Measurements from ENCODE around the gene CPA2.
"Not testable (repeated sequence)": the region's sequence is repeated elsewhere in the genome, so short reads cannot be mapped to it uniquely, and the experiment has no call there.

The CPA2 gene

DNA sequence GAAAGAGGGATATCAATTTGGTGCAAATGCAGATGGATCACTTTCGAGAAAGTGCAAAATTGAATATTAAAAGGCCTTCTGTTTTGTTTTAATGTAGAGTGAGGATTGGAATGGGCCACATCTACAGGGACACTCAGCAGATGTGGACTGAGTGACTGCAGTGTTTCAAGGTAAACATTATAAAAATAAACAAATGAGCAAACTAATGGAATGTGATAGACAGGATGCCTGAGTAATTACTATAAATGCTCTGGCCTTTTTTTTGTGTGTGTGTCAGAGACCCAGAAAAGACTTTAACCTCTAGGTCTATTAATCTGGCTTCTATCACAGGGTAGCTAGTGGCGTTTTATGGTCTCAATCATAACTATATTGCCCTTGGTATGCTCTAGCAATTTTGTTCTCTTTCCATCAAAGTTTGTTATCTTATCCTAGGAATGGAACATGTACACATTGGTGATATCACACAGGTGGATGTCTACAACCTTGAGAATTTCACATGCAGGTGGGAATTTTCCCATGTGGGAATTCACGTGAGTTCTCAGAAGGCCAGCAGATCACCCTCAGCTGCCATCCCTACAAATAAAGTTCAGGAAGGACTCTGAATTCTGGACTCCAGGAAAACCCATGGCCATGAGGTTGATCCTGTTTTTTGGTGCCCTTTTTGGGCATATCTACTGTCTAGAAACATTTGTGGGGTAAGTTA is at the start of gene CPA2:
TSS of gene CPA2 (plus strand) at position 606 of the 703 bp plus-strand sequence. CDS start at position 625, 19 bp downstream.
- no peak for DNase-seq (ENCODE audit: extremely low read depth in 1 of 2, low read depth in 1 of 2)

GRCh38 chr7:130218806-130219620 is 47.6 kb upstream of the CPA2 start:
- no peak for DNase-seq (ENCODE audit: extremely low read depth in 1 of 2, low read depth in 1 of 2)

GRCh38 chr7:130219871-130220270 is 46.8 kb upstream of the CPA2 start:
- no peak for DNase-seq (ENCODE audit: extremely low read depth in 1 of 2, low read depth in 1 of 2)

- DNase-seq (ENCODE audit: extremely low read depth in 1 of 2, low read depth in 1 of 2), result no peak
These were observed 44.9 kb upstream of the CPA2 start for GRCh38 chr7:130221746-130222145.

DNA sequence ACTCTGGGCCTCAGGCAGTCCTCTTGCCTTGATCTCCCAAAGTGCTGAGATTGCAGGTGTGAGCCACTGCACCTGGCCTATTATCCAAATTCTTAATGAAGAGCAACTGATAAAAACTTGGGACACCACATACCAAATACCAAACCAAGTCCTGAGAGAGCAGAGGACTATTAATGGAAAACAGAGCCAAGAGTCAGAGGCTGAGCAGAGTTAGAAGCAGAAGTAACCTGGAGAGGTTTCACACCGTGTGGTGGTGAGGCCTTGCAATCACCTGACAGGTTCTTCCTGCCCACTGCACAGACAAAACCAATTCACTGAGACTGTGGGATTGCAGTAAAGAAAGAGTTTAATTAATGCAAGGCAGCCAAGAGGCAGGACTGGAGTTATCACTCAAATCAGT is 43.0 kb upstream of the CPA2 start:
- no peak for DNase-seq (ENCODE audit: extremely low read depth in 1 of 2, low read depth in 1 of 2)

DNA sequence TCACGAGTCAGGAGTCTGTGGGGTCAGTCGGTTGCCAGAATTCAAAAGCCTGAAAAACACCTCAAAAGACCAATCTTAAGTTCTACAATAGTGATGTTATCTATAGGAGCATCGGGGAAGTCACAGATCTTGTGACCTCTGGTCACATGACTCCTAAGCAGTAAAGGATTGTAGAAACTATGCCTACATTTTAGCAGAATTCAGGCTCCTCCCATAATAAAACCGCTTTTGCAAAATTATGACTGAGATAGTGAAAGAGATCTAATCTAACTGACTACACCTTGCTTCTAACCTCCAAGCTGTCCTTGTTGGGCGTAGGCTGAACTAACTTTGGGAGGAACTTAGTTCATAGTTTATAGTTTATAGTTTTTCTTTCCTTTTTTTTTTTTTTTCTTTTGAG is 42.5 kb upstream of the CPA2 start:
- DNase-seq (ENCODE audit: extremely low read depth in 1 of 2, low read depth in 1 of 2), result no peak

DNA sequence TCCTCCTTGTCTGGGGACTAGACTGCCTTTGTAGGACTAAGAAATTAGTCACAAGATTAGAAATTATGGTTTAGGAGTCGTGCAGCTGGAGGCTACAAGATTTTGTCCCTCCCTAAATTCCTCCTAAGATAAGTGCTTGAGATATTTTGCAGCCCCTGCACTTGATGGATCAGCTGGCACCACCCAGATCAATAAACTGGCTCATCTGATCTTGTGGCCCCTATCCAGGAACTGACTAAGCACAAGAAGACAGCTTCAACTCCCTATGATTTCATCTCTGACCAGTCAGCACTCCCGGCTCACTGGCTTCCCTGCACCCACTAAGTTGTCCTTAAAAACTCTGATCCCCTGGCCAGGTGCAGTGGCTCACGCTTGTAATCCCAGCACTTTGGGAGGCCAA is 41.7 kb upstream of the CPA2 start:
- DNase-seq (ENCODE audit: extremely low read depth in 1 of 2, low read depth in 1 of 2), result not testable (repeated sequence)

DNA sequence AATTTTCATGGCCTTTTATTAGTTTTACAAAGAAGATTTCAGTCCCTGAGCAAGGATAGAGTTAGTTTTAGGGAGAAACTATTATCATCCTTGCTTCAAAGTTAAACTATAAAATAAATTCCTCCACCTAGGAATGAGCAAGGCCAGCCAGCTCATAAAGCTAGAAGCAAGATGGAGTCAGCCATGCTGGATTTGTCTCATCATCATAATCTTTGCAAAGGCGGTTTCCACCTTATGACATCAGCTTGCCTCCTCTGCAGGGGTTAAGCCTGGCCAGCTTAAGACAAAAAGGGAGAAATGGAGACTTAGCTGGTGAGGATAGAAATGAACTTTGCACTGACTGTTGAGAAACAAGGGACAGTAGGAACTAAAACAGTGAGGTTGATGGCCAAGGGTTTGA is 40.3 kb upstream of the CPA2 start:
- no peak for DNase-seq (ENCODE audit: extremely low read depth in 1 of 2, low read depth in 1 of 2)

- no peak for DNase-seq (ENCODE audit: extremely low read depth in 1 of 2, low read depth in 1 of 2)
These were observed 38.6 kb upstream of the CPA2 start for GRCh38 chr7:130227883-130228575.

GRCh38 chr7:130228840-130229502 is 37.7 kb upstream of the CPA2 start:
- no peak for DNase-seq (ENCODE audit: extremely low read depth in 1 of 2, low read depth in 1 of 2)

DNA sequence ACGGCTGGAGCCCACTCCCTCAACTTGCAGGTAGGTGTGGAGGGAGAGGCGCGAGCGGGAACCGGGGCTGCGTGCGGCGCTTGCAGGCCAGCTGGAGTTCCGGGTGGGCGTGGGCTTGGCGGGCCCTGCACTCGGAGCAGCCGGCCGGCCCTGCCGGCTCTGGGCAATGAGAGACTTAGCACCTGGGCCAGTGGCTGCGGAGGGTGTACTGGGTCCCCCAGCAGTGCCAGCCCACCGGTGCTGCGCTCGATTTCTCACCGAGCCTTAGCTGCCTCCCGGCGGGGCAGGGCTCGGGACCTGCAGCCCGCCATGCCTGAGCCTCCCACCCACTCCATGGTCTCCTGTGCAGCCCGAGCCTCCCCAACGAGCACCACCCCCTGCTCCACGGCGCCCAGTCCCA is 36.7 kb upstream of the CPA2 start:
- DNase-seq (ENCODE audit: extremely low read depth in 1 of 2, low read depth in 1 of 2), result not testable (repeated sequence)

DNA sequence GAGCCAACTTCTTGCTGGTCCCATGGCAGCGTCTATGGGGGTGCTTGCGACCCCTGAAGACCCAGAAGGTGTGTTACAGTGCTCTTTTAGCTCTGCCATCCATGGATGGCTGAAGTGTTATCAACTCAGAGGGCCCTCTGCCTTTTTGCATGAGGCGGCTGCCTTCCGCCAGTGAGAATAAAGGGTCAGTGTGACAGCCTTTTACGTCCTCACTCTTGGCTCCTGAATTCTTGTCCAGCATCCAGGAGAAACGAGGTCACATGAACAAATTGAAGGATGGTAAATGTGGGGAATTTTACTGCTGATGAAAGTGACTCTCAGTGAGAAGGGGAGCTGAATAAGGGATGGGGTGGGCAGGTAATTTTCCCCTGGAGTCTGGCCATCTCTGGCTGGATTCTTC is 34.9 kb upstream of the CPA2 start:
- DNase-seq (ENCODE audit: extremely low read depth in 1 of 2, low read depth in 1 of 2), result no peak

DNA sequence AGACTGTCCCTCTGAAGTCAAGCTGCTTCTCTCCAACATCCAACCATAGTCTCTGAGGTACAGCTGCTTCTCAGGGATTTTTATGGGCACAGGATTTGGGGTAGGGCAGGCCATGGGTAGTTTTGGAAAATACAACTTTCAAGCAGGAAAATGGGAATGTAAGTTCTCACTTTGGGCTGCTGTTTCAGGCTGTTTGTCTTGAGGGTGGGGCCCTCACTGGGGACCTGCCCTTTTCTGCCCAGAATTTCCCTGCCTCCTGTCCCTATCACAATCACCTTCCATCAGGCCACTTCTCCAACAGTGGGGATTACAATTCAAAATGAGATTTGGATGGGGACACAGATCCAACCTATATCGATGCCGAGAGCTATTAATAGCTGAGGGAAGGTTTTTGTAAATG is 34.5 kb upstream of the CPA2 start:
- DNase-seq (ENCODE audit: extremely low read depth in 1 of 2, low read depth in 1 of 2), result no peak

DNA sequence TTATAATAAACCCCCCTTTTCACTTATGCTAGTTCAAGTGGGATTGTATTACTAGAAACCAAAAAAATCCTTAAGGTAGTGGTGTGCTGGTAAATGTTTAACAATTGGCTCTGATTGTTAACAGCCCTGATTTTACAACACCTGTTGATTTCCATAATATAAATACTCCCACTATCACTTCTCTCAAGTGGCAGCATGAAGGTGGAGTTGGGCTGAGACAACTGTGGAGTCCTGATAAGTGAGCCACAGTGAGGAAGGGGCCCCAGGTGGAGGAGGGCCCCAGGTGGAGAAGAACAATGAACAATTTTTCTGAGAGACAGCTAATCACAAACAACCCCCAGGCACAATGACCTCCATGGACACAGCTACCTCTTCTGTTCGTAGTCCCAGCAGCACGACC is 32.6 kb upstream of the CPA2 start:
- DNase-seq (ENCODE audit: extremely low read depth in 1 of 2, low read depth in 1 of 2), result no peak

DNA sequence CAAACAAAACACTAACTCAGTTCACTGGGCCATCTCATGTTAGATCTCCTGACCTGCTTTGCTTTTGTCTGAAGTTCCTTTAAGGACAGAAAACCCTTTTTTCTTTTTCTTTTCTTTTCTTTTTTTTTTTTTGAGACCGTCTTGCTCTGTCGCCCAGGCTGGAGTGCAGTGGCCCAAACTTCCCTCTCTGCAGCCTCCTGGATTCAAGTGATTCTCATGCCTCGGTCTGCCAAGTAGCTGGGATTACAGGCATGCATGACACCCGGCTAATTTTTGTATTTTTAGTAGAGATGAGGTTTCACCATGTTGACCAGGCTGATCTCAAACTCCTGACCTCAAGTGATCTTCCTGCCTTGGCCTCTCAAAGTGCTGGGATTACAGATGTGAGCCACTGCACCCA is 30.3 kb upstream of the CPA2 start:
- DNase-seq (ENCODE audit: extremely low read depth in 1 of 2, low read depth in 1 of 2), result not testable (repeated sequence)

DNA sequence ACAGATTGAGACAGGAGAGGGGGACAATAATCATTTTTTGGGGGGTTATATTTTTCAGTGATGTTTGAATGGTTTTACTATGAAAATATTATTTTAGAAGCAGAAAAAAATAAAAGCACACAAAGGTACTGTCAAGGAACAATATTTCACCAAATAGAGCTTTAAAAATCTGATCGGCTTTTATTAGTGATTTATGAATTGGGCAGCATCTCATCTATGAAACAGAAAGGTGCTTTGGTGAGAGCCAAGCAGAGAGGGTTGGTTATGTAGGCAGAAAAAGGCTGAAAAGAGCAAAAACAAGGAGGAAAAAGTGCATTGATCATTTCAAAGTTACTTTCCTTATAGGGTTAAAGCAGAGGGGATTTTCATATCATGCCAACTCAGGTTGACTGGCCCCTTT is 26.4 kb upstream of the CPA2 start:
- no peak for DNase-seq (ENCODE audit: extremely low read depth in 1 of 2, low read depth in 1 of 2)

DNA sequence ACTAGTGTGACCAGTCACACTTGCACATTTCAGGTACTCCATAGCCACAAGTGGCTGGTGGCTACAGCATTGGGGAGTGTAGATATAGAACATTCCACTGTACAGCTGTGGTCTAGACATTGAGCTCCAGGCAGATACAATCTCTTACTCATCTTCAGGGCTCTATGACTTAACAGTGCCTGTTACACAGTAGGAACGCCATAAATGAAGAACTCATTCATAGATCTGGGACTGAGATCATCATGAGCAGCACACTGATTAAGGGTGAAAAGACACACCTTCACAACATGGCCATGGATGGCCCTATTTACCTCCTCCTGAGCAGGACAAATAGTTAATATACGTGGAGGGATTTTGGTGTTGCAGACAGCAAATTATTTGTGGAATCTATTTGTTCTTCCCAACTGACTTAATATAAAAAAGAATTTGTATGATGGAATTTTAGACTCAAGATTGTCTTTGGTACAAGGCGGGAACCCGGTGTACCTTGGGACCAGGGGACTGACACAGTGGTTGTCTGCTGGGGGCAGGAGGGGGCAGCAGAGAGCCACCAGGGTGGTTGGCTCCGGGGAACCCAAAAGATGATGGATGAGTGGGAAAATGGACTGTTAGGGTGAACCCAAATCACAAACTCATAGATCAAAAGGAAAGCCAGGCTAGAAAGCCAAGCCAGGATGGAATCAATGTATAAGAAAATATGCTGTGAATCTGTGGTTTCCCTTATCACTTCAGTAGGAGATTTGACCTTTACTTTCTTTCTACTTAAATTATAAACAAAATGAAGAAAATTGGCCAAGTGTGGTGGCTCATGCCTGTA is 24.3 kb upstream of the CPA2 start:
- DNase-seq (ENCODE audit: extremely low read depth in 1 of 2, low read depth in 1 of 2), result peak; percentile 24 to 29

DNA sequence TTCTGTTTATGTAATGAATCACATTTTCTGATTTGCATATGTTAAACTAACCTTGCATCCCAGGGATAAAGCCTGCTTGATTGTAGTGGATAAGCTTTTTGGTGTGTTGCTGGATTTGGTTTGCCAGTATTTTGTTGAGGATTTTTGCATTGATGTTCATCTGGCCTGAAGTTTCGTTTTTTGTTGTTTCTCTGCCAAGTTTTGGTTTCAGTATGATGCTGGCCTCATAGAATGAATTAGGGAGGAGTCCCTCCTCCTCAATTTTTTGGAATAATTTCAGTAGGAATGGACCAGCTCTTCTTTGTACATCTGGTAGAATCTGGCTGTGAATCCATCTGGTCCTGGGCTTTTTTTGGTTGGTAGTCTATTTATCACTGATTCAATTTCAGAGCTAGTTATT is 23.2 kb upstream of the CPA2 start:
- not testable (repeated sequence) for DNase-seq (ENCODE audit: extremely low read depth in 1 of 2, low read depth in 1 of 2)

- not testable (repeated sequence) for DNase-seq (ENCODE audit: extremely low read depth in 1 of 2, low read depth in 1 of 2)
These were observed 20.2 kb upstream of the CPA2 start for GRCh38 chr7:130246491-130246890.

DNA sequence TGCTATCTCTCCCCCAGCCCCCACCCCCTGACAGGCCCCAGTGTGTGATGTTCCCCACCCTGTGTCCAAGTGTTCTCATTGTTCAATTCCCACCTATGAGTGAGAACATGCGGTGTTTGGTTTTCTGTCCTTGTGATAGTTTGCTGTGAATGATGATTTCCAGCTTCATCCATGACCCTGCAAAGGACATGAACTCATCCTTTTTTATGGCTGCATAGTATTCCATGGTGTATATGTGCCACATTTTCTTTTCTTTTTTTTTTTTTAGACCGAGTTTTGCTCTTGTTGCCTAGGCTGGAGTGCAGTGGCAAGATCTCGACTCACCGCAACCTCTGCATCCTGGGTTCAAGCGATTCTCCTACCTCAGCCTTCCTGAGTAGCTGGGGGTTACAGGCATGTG is 17.8 kb upstream of the CPA2 start:
- DNase-seq (ENCODE audit: extremely low read depth in 1 of 2, low read depth in 1 of 2), result not testable (repeated sequence)

Measured in activated CD8-positive, alpha-beta memory T cell treated with anti-CD3 and anti-CD28 coated beads for 1 hour (primary cell).